ACC112 (cell line): Measurements from ENCODE around the gene SATB2.

ENCODE experiments used
- H2AFZ ChIP-seq: fragments of 200-600 bp; sonication (generic); one replicate; pipeline ENCODE4 v1.6.0; 2017; ENCODE audit warnings: antibody characterized with exemption, low read length; ENCODE audit not compliant: unreplicated experiment
- H3K27ac ChIP-seq: fragments of 200-600 bp; sonication (generic); 2 replicates; pipeline ENCODE4 v1.5.1; 2014; ENCODE audit warnings: low read depth, mild to moderate bottlenecking, antibody characterized with exemption, low read length, moderate library complexity
- H3K27me3 ChIP-seq: fragments of 200-600 bp; sonication (generic); 2 replicates; pipeline ENCODE4 v1.6.1; 2014; ENCODE audit warnings: mild to moderate bottlenecking, antibody characterized with exemption, low read length, moderate library complexity, mixed read lengths; ENCODE audit not compliant: insufficient read depth
- H3K36me3 ChIP-seq: fragments of 200-600 bp; sonication (generic); 2 replicates; pipeline ENCODE4 v1.6.1; 2016; ENCODE audit warnings: mild to moderate bottlenecking, antibody characterized with exemption, low read length, moderate library complexity, mixed read lengths; ENCODE audit not compliant: insufficient read depth
- H3K4me1 ChIP-seq: fragments of 200-600 bp; sonication (generic); one replicate; pipeline ENCODE4 v1.6.1; 2016; ENCODE audit warnings: low read length, mixed read lengths; ENCODE audit not compliant: insufficient read depth, unreplicated experiment, control insufficient read depth
- H3K4me3 ChIP-seq: fragments of 200-600 bp; sonication (generic); 2 replicates; pipeline ENCODE4 v1.5.1; 2014; ENCODE audit warnings: mild to moderate bottlenecking, low read depth, low read length
- H3K79me2 ChIP-seq: fragments of 200-600 bp; sonication (generic); one replicate; pipeline ENCODE4 v1.6.0; 2016; ENCODE audit warnings: low read length; ENCODE audit not compliant: control insufficient read depth, unreplicated experiment, insufficient read depth

SATB2 gene

DNA sequence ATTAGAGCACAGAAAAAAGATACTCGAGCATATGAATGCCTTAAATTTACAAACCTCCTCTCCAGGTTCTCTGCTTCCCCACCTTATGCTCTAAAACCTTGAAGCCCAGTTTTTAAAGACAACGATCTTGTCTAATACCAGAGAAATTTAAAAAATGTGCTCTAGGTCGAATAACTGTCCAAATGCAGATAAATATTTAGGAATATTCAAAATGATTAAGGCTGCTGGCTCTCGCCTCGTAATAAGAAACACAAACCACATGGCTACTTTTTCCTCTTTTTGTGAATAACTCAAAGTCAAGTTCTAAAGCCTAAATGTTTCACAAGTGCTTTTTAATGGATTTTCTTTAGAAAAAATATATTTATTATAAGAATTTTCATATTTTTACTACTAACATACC is 101.3 kb downstream of the SATB2 start:
- Histone ChIP-seq H3K27me3 (no peaks in the 10 kb centered on the region), H3K4me3 (no peak overlapping the region), H3K27ac (no peak overlapping the region), H3K36me3 (no peaks in the 10 kb centered on the region), H3K79me2 (no peaks in the 10 kb centered on the region), H3K4me1 (no peaks in the 10 kb centered on the region), H2AFZ (no peak overlapping the region)

GRCh38 chr2:199348871-199349270 is 108.9 kb downstream of the SATB2 start:
- peaks cover 4% of the 10 kb centered on the region; the same call in 1 of the 2 replicates for H3K36me3 ChIP-seq
- no peak overlapping the region for H2AFZ ChIP-seq
- H3K27me3 ChIP-seq: no peaks in the 10 kb centered on the region
- H3K79me2 ChIP-seq: no peaks in the 10 kb centered on the region
- no peaks in the 10 kb centered on the region for H3K4me1 ChIP-seq
- no peak overlapping the region for H3K4me3 ChIP-seq
- no peak overlapping the region for H3K27ac ChIP-seq

- no peaks in the 10 kb centered on the region for H3K79me2 ChIP-seq
- H3K27me3 ChIP-seq: no peaks in the 10 kb centered on the region
Measured at GRCh38 chr2:199344012-199344411, 113.7 kb downstream of the SATB2 start.

DNA sequence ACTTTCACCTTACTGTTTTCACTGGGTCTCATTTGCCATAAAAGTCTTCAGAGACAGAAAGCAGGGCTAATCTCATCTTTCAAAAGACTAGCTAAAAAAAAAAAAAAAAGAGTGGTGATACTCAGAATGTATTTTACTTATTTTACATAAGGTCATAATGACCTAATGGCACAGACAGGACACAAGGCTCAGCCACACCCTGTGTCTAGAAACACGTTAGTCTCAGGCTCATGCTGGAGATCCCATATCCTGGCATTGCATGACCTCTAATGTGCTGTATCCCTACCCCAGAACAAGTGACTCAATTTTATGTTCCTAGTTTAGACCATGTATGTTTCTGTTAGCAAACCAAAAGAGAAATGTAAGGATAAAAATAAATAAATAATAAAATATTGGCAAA is 115.4 kb downstream of the SATB2 start:
- Histone ChIP-seq H3K4me1 (peaks cover 11% of the 10 kb centered on the region), H3K4me3 (no peak overlapping the region), H3K27me3 (no peaks in the 10 kb centered on the region), H3K36me3 (no peaks in the 10 kb centered on the region), H2AFZ (no peak overlapping the region), H3K27ac (no peak overlapping the region), H3K79me2 (no peaks in the 10 kb centered on the region)

More at GRCh38 chr2:199344012-199344411, 113.7 kb downstream of the SATB2 start:
- Histone ChIP-seq H3K4me1 (peaks cover 11% of the 10 kb centered on the region), H3K27ac (no peak overlapping the region), H2AFZ (no peak overlapping the region), H3K4me3 (no peak overlapping the region), H3K36me3 (peaks cover 4% of the 10 kb centered on the region; the same call in 1 of the 2 replicates)

- H3K79me2 ChIP-seq: no peaks in the 10 kb centered on the region
- H2AFZ ChIP-seq: no peak overlapping the region
- no peak overlapping the region for H3K4me3 ChIP-seq
- no peaks in the 10 kb centered on the region for H3K27me3 ChIP-seq
- H3K36me3 ChIP-seq: no peaks in the 10 kb centered on the region
- H3K27ac ChIP-seq: no peak overlapping the region
- peaks cover 17% of the 10 kb centered on the region for H3K4me1 ChIP-seq
Measured at GRCh38 chr2:199341123-199341522, 116.6 kb downstream of the SATB2 start.

- H3K79me2 ChIP-seq: no peaks in the 10 kb centered on the region
- peak overlapping the region; percentile 53 for H3K27ac ChIP-seq
- no peaks in the 10 kb centered on the region for H3K27me3 ChIP-seq
- no peaks in the 10 kb centered on the region for H3K36me3 ChIP-seq
- no peak overlapping the region for H2AFZ ChIP-seq
- no peak overlapping the region for H3K4me3 ChIP-seq
- H3K4me1 ChIP-seq: peaks cover 21% of the 10 kb centered on the region
Measured at GRCh38 chr2:199339891-199340605, 117.7 kb downstream of the SATB2 start.

GRCh38 chr2:199336546-199336945 is 121.2 kb downstream of the SATB2 start:
- Histone ChIP-seq H3K79me2 (no peaks in the 10 kb centered on the region), H3K27ac (no peak overlapping the region), H3K36me3 (no peaks in the 10 kb centered on the region), H3K27me3 (no peaks in the 10 kb centered on the region), H3K4me1 (peaks cover 21% of the 10 kb centered on the region), H2AFZ (no peak overlapping the region), H3K4me3 (no peak overlapping the region)

DNA sequence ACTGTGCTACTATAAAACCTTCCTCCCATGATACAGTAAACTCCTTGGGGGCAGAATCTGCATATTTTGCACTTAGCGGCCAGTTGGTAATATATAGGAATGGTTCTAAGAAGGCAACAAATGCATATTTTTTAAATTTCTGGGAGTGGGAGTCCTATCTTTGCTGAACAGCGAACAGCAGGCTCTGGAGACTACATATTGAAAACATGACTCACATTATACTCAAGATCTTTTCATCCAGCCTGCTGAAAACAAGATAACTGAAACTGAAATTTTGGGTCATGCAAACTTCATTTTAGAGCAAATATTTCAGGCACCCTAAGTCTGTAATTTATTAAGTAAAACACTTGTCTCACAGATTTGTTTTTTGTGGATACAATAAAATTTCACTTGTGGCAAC is 122.2 kb downstream of the SATB2 start:
- Histone ChIP-seq H3K4me1 (peaks cover 21% of the 10 kb centered on the region), H3K27me3 (no peaks in the 10 kb centered on the region), H3K79me2 (no peaks in the 10 kb centered on the region), H3K4me3 (no peak overlapping the region), H3K36me3 (no peaks in the 10 kb centered on the region), H2AFZ (no peak overlapping the region), H3K27ac (no peak overlapping the region)

DNA sequence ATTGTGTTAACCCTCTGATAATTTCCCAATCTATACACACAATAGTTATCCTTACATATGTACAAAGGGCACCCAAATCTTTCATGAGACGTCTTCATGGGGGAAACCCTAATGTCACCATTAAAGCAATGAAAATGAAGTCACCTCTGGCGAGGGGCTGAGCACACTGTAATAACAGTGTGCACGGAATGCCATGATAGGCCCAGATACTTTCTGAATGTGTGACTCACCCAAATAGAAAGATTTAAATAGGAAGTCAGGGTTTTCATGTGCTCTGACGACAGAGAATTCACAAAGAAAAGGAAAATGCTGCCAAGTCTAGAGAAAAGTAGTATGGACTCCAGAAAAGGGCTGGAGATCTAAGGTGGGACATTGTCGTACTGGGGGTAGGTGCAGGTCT is 128.3 kb downstream of the SATB2 start:
- Histone ChIP-seq H3K79me2 (no peaks in the 10 kb centered on the region), H2AFZ (no peak overlapping the region), H3K4me1 (no peaks in the 10 kb centered on the region), H3K27ac (no peak overlapping the region), H3K4me3 (no peak overlapping the region), H3K36me3 (no peaks in the 10 kb centered on the region), H3K27me3 (no peaks in the 10 kb centered on the region)

- Histone ChIP-seq H3K27ac (no peak overlapping the region), H3K27me3 (no peaks in the 10 kb centered on the region), H3K4me1 (no peaks in the 10 kb centered on the region), H2AFZ (no peak overlapping the region), H3K4me3 (no peak overlapping the region), H3K79me2 (no peaks in the 10 kb centered on the region), H3K36me3 (no peaks in the 10 kb centered on the region)
Measured at GRCh38 chr2:199329031-199329430, 128.7 kb downstream of the SATB2 start.

- H3K27me3 ChIP-seq: no peaks in the 10 kb centered on the region
- H2AFZ ChIP-seq: no peak overlapping the region
- H3K4me1 ChIP-seq: no peaks in the 10 kb centered on the region
- H3K27ac ChIP-seq: no peak overlapping the region
- H3K4me3 ChIP-seq: no peak overlapping the region
- no peaks in the 10 kb centered on the region for H3K36me3 ChIP-seq
- H3K79me2 ChIP-seq: no peaks in the 10 kb centered on the region
Measured at GRCh38 chr2:199325881-199326280, 131.9 kb downstream of the SATB2 start.
